BJ (cell line): Measurements from ENCODE around the gene SHB. TPM values are rescaled to one million over a fixed set of nuclear protein-coding genes. Genes with fewer than 3 reads are reported as not detected.

Experiments
- CTCF ChIA-PET: fragments of 350-600 bp; formaldehyde crosslinking; extraction: SDS; loops from one replicate; lab custom pipeline; 2021; ENCODE audit warnings: antibody characterized with exemption, inconsistent platforms; lab: Yijun Ruan, JAX
- POLR2A ChIA-PET: fragments of 300-600 bp; sonication (Branson Sonifier 250); formaldehyde crosslinking; extraction: SDS; loops from one replicate; lab custom pipeline; 2021; ENCODE audit warnings: antibody characterized with exemption; lab: Charles Lee
- DNase-seq: peaks from one replicate; pipeline ENCODE4 v3.0.0-alpha.2; 2011; ENCODE audit warnings: low read depth
- H3K27me3 ChIP-seq: 2 replicates; pipeline ENCODE4 v1.6.0; 2011; ENCODE audit warnings: low read length; ENCODE audit not compliant: control insufficient read depth, insufficient read depth
- H3K36me3 ChIP-seq: 2 replicates; pipeline ENCODE4 v1.5.1; 2011; ENCODE audit warnings: low read length; ENCODE audit not compliant: control insufficient read depth, insufficient read depth
- H3K4me3 ChIP-seq: 2 replicates; pipeline ENCODE4 v1.5.1; 2011; ENCODE audit warnings: low read depth, mild to moderate bottlenecking, control low read depth, low read length
- CTCF ChIP-seq: IDR thresholded peaks from 2 replicates; pipeline ENCODE4 v1.5.1; 2011; ENCODE audit warnings: low read depth, mild to moderate bottlenecking, control low read depth, inconsistent platforms, low read length, moderate library complexity; ENCODE audit not compliant: insufficient read depth
- polyA plus RNA-seq: library from polyadenylated mRNA; depleted of rRNA; stranded (reverse); fragments of >200 nt; gene quantifications from 2 replicates; pipeline ENCODE4 v1.2.3, GENCODE V29; 2011

The SHB gene
- polyA plus RNA-seq, 1 experiment = 18.6 TPM

DNA sequence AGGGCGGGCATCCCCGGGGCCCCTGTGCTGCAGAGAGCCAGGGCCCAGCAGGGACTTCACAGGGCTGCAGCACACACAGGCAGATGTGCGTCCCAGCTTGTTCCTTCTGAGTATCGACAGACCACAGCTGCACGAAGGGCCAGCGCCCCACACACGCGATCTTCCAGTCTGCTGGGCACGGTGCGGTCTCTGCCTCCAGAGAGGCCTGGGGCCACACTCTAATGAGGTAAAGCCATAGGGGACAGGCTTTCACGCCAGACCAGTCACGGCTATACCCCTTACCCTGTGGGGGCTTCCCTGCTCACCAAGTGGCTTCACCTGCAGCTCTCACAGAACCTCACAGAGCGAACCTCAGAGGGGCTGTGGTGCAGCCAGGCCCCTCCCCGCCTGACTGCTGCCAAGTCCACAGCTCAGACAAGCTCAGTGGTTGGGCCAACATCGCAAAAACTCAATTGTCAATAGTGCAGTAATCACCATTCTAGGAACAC lies 82.2 kb downstream of the SHB start:
- ChIA-PET POLR2A (no interaction called here), CTCF (no interaction called here)
- Histone ChIP-seq H3K36me3 (peaks cover 4% of the 10 kb centered on the region; the same call in 1 of the 2 replicates), H3K4me3 (no peak overlapping the region), H3K27me3 (no peaks in the 10 kb centered on the region)
- TF ChIP-seq CTCF = no peak
- no peak for DNase-seq

- TF ChIP-seq CTCF = no peak
- ChIA-PET POLR2A (no interaction called here), CTCF (no interaction called here)
These were observed 83.0 kb downstream of the SHB start for GRCh38 chr9:37986001-37986400.

DNA sequence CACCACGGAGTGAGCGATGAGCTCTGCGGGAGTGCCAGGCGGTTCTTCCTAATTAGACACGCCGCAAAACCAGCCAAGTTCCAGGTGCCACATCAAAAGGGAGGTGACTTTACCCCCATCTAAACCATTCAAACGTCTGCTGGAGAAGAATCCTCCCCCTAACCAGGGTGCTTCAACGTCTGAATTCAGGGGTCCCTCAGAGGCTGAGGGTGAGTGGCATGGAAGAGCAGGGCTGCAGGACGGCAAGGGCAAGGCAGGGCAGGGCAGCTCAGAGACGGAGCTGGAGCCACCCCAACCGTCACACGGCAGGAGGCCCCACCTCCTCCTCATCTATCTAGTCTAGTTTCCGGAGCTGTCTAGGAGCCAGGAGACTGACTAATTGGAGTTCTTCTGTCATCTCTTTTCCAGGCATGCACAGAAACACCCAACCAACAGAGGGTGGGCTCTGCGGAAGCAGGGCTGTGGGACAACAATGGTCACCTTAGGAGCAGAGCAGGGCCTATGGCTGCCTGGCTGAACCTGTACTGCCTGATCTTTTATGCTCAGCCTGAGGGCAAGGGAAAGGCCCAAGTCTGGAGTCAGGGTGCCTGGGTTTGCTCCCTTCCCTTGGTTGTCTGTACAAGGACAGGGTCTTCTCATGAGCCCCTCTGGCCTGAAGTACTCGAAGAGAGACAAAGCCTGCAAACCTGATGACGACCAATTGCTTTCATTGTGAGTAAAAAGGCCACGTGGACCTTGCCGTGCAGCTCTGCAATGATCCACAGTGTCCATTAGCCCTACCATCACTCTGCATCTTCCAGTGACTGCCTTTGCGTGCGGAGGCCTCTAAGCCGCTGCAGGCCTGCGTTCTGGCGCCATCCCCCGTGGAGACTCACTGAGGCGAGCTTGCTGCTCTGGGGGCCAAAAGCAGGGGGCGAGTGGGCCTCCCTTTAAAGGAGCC lies 84.1 kb downstream of the SHB start:
- DNase-seq = peak; percentile 27
- H3K27me3 ChIP-seq = no peaks in the 10 kb centered on the region
- ChIA-PET CTCF (interaction anchor here (0.9 to 1.3 kb wide), 2 partner anchors 9 to 11 kb away, joined by 3 to 6 read pairs; no protein-coding TSS in a partner anchor), POLR2A (no interaction called here)
- no peak for TF ChIP-seq CTCF
- peaks cover 4% of the 10 kb centered on the region for H3K36me3 ChIP-seq
- H3K4me3 ChIP-seq = no peak overlapping the region

More at GRCh38 chr9:37986001-37986400, 83.0 kb downstream of the SHB start:
- Histone ChIP-seq H3K27me3 (no peaks in the 10 kb centered on the region), H3K4me3 (no peak overlapping the region), H3K36me3 (peaks cover 4% of the 10 kb centered on the region)
- no peak for DNase-seq

GRCh38 chr9:37984278-37984671 lies 84.8 kb downstream of the SHB start:
- DNase-seq = no peak
- H3K4me3 ChIP-seq = no peak overlapping the region
- ChIA-PET POLR2A (no interaction called here), CTCF (interaction anchor here (0.9 to 1.3 kb wide), 2 partner anchors 10 kb away, joined by 3 to 6 read pairs; no protein-coding TSS in a partner anchor)
- H3K27me3 ChIP-seq = no peaks in the 10 kb centered on the region
- H3K36me3 ChIP-seq = peaks cover 4% of the 10 kb centered on the region
- no peak for TF ChIP-seq CTCF

DNA sequence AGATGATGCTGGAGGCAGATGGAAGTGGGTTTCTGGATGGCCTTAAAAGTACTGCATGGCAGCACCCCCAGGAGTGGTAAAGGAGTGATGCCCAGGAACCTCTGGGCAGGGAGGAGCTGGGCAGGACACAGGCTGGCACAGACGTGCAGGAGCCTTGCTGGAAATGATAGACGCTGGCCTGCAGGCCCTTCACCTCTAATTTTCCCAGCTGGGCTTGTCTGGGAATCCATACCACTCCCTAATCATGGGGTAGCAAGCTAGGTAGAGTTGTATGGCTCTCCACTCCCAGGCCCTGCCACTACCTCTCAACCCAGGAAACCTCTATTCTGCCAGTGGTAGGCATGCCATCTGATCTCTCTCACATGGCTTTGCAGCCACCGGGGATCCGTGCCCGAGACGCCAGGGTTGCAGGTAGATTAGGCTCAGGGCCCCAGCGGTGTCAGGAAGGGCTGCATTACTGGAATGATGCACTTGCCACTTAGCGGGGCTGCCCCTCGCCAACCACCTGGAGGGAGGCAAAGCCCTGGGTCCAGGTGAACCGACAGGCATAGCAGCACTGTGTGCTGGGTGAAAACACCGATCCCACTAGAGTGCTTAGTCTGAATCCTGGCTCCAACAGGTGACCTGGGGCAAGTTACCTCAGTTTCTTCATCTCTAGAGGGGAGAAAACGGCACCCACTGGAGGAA lies 85.5 kb downstream of the SHB start:
- DNase-seq = no peak
- H3K4me3 ChIP-seq = no peak overlapping the region
- H3K36me3 ChIP-seq = peaks cover 4% of the 10 kb centered on the region
- no peaks in the 10 kb centered on the region for H3K27me3 ChIP-seq
- CTCF ChIA-PET = no interaction called here
- POLR2A ChIA-PET = no interaction called here
- TF ChIP-seq CTCF = no peak
